HG03060 (cell line): ENCODE data around the gene CCDC134.

Source experiments
- ATAC-seq: cut with Tn5 transposase; IDR thresholded peaks from one replicate; pipeline ENCODE4 v1.9.1; 2021; ENCODE audit warnings: low read depth, moderate number of reproducible peaks; ENCODE audit not compliant: unreplicated experiment

CCDC134 gene

GRCh38 chr22:41874090-41874489 is 73.6 kb downstream of the CCDC134 start:
- no peak for ATAC-seq

- no peak for ATAC-seq
Observed at GRCh38 chr22:41875531-41876270, 75.2 kb downstream of the CCDC134 start.
